HG02798 (cell line): ENCODE results near the gene GLYR1.

Experiments used
- ATAC-seq: cut with Tn5 transposase; IDR thresholded peaks from one replicate; pipeline ENCODE4 v1.9.1; 2021; ENCODE audit warnings: mild to moderate bottlenecking; ENCODE audit not compliant: unreplicated experiment, poor library complexity

The GLYR1 gene

GRCh38 chr16:4813251-4814003 lies 33.7 kb downstream of the GLYR1 start:
- no peak for ATAC-seq

- ATAC-seq, result no peak
Observed at GRCh38 chr16:4811773-4812172, 35.3 kb downstream of the GLYR1 start.

DNA sequence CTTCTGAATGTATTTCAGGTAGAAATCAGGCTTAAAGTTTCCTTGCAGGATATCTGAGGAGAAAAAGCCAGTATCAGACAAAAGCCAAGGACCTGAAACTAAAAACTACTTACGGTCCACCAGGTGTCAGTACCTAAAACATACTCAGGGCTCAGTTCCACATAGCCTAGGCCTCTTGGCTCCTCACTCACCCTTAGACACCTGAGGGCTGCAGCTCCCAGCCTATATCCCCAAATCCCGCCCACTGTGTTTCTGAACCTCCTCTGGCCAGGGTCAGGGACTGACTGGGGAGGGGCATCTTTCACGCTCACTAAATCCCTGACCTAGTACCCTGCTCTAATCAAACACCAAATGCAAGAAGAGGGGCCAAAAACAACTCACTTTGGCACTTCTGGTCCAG lies 35.8 kb downstream of the GLYR1 start:
- ATAC-seq, result no peak

- ATAC-seq, result no peak
Observed at GRCh38 chr16:4806280-4806679, 40.8 kb downstream of the GLYR1 start.

DNA sequence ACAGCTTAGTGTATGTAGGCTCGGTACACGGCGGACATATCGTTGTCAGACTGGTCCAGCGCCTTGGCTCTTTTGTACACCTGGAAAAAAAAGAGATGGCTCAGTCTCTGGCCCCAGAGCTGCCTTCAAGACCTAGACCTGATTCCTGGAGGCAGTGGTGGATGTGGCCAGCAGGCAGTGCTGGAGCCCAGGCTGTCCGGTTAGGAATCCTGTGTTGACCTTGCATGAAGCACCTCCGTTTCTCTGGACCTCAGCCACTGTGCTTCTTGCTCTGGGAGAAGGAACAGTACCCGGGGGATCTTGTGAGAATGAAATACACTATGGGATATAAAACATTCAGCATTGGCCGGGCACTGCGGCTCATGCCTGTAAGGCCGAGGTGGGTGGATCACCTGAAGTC lies 41.9 kb downstream of the GLYR1 start:
- no peak for ATAC-seq

GRCh38 chr16:4803898-4804762 lies 43.0 kb downstream of the GLYR1 start:
- no peak for ATAC-seq

DNA sequence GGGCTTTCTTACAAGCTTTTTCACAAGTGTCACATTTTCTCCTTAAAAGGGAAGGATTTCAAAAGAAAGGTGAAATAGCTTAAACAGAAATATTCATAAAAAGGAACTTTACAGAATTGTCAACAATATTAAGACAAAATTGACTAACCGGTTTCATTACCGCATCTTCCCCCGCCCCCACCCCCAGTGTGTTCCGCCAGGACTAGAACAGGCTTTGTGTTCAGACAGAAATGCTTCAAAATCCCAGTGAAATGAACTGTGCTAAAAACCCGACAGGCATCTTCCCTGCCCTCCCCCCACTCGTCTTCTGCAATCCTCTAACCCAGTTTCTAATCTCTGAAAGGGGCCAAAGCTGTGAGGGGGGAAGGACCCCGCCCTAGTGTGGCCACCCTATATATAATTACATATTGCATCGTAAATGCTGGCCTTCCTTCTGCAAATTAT lies 43.7 kb downstream of the GLYR1 start:
- no peak for ATAC-seq

GRCh38 chr16:4802659-4803287 lies 44.3 kb downstream of the GLYR1 start:
- ATAC-seq, result peak; percentile 91

DNA sequence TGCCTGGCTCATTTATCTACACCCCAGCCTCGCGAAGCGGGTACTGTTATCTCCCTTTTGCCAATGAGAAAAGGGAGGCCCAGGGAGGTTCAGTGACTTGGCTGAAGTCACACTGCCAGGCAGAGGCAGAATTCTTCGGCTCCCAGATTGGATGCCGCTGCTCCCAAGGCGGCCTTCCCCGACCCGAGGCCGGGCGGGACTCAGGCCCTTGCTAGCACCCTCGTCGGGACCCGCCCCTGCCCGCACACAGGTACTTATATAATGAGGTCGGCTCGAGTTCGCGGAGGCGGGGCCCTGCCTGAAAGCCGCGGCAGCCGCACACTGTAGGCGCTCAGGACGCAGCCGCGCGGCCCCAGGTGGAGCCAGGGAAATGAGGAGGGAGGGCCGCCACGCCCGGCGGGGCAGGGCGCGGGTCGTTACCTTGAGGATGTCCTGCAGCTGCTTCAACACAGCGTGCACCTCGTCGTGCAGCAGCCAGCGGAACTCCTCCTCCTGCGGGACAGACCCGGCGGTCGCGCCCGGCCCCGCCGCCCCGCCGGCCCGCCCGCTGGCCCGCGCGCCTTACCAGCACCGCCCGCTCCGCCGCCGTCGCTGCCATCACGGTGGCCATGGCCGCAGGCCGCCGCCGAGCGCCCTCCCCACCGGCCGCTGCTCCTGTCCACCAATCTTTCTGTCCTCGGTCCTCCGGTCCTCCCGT lies 45.0 kb downstream of the GLYR1 start, which contains the start of gene ROGDI:
Gene ROGDI, minus strand, starts transcription at position 672 of the 697 bp plus-strand sequence. Its CDS starts 62 bp downstream, at position 610.
- peak; percentile 59 for ATAC-seq

GRCh38 chr16:4801051-4801961 lies 45.8 kb downstream of the GLYR1 start:
- no peak for ATAC-seq

DNA sequence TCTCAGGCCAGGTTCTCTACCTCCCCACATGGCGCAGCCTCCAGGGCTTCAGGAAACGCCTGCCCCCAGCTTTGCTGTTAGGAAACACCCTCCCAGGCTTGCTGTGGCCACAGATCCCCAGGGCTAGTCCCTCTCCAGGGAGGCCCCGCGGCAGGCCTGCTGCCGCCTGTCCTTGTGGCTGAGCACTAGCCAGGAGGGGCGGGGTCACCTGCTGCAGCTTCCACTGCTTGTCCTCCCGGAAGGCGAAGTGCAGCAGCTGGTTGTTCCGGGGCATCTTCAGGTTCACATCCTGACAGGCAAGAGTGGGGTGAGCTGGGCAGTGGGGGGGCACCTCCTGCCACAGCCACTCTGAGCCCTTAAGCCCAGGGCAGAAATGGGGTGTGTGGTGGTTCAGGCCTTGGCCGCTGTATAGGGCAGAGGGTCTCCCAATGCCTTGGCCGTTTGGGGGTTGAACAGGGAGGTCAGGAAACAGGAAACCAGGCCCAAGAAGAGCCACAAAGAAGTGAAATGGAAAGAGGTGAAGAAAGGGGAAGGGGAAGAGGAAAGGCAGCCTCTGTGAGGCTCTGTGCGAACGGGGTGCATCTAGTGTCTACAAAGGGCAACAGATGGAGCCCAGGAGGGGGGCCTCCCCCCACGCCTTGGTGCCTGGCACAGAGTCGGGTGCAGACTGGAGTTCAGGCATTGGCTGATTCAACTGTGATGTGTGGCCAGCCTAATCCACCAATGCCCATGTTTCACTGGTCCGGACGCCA lies 46.6 kb downstream of the GLYR1 start:
- ATAC-seq, result no peak

- ATAC-seq, result no peak
Observed at GRCh38 chr16:4799171-4799855, 47.8 kb downstream of the GLYR1 start.

DNA sequence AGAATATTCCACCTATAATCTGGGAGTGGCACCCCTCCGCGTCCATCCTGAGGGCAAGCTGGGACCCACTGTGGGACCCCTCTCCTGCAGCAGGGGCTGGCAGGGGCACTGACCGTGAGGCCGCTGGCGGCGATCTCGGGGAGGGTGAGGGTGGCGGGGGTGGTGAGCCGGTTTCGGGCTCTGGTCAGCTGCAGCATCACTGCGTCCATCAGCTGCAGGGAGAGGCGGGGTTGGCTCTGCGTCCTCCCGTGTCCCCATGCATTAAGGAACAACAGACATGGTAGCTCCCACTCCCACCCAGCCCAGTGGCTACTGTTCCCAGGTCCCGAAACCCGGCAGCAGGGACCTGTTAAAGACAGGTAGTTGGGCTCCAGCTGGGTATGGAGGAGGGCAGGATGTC lies 48.6 kb downstream of the GLYR1 start:
- ATAC-seq, result no peak

- ATAC-seq, result no peak
Observed at GRCh38 chr16:4797805-4798252, 49.3 kb downstream of the GLYR1 start.

GRCh38 chr16:4796982-4797804 lies 49.9 kb downstream of the GLYR1 start:
- ATAC-seq, result no peak

- no peak for ATAC-seq
Observed at GRCh38 chr16:4795828-4796572, 51.1 kb downstream of the GLYR1 start.
